Neural cell (in vitro differentiated cells): ENCODE measurements around the gene SV2B.

Source experiments
- CTCF ChIP-seq: fragments of 450-650 bp; IDR thresholded peaks from 2 replicates; pipeline ENCODE4 v1.5.1; 2014; ENCODE audit warnings: antibody characterized with exemption, mild to moderate bottlenecking, moderate library complexity; ENCODE audit not compliant: poor library complexity, severe bottlenecking
- EP300 ChIP-seq: fragments of 450-650 bp; conservative IDR thresholded peaks from 2 replicates; pipeline ENCODE4 v1.6.1; 2014; ENCODE audit warnings: antibody characterized with exemption, mild to moderate bottlenecking, moderate library complexity; ENCODE audit not compliant: poor library complexity, severe bottlenecking
- EZH2 ChIP-seq: fragments of 200-600, 300-800 bp; shearing (Covaris generic), sonication (generic); IDR thresholded peaks from 2 replicates; pipeline ENCODE4 v1.6.1; 2014; ENCODE audit warnings: antibody characterized with exemption, low read length, borderline replicate concordance, mild to moderate bottlenecking; ENCODE audit not compliant: insufficient read depth, poor library complexity, severe bottlenecking
- MXI1 ChIP-seq: fragments of 450-650 bp; conservative IDR thresholded peaks from 2 replicates; pipeline ENCODE4 v1.6.1; 2014; ENCODE audit warnings: antibody characterized with exemption, mild to moderate bottlenecking; ENCODE audit not compliant: poor library complexity, severe bottlenecking
- POLR2AphosphoS5 ChIP-seq: IDR thresholded peaks from 2 replicates; pipeline ENCODE4 v1.6.1; 2012
- RAD21 ChIP-seq: fragments of 450-650 bp; conservative IDR thresholded peaks from 2 replicates; pipeline ENCODE4 v1.6.1; 2014; ENCODE audit warnings: antibody characterized with exemption, mild to moderate bottlenecking, moderate library complexity
- REST ChIP-seq: IDR thresholded peaks from 2 replicates; pipeline ENCODE4 v1.6.1; 2012; ENCODE audit warnings: borderline replicate concordance
- SMC3 ChIP-seq: fragments of 450-650 bp; conservative IDR thresholded peaks from 2 replicates; pipeline ENCODE4 v1.6.1; 2014; ENCODE audit warnings: antibody characterized with exemption, mild to moderate bottlenecking, moderate library complexity; ENCODE audit not compliant: poor library complexity

GRCh38 chr15:91329914-91330313, 229.9 kb downstream of the SV2B start:
- TF ChIP-seq CTCF (no peak), RAD21 (no peak), POLR2AphosphoS5 (no peak), EP300 (no peak), EZH2 (no peak), SMC3 (no peak), MXI1 (no peak), REST (no peak)
